DOHH2 (cell line): ENCODE data around the gene ZFHX3.

ENCODE experiments used
- EZH2phosphoT487 ChIP-seq: fragments of 200-600 bp; sonication (generic); IDR thresholded peaks from 2 replicates; pipeline ENCODE4 v1.6.1; 2017; ENCODE audit warnings: borderline replicate concordance, mild to moderate bottlenecking, antibody characterized with exemption, low read length, moderate library complexity, mixed read lengths
- TF ChIP-seq, protein P1 (sequence below): fragments of 200-600 bp; sonication (generic); IDR thresholded peaks from one replicate; pipeline ENCODE4 v1.5.1; 2014; ENCODE audit warnings: antibody characterized with exemption, mild to moderate bottlenecking, low read depth, low read length; ENCODE audit not compliant: poor library complexity, severe bottlenecking

DNA sequence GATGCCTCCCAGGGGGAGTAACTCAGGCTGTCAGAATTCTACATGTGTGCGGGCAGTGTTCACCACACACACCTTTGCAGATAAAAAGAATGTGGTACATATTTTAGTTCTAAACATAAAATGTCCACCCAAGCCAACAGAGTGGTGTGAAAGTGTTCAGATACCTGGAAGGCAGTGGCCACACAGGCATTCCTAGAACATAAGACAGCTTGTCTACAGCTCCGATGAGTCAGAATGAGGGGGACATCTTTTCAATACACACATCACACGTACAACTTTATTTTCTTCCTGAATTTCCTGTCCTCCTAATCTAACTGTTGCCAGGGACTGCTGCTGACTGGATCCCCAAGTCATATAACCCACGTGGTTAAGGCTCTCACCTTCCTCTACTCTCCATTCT, 142.3 kb downstream of the ZFHX3 start:
- TF ChIP-seq, protein P1, sequence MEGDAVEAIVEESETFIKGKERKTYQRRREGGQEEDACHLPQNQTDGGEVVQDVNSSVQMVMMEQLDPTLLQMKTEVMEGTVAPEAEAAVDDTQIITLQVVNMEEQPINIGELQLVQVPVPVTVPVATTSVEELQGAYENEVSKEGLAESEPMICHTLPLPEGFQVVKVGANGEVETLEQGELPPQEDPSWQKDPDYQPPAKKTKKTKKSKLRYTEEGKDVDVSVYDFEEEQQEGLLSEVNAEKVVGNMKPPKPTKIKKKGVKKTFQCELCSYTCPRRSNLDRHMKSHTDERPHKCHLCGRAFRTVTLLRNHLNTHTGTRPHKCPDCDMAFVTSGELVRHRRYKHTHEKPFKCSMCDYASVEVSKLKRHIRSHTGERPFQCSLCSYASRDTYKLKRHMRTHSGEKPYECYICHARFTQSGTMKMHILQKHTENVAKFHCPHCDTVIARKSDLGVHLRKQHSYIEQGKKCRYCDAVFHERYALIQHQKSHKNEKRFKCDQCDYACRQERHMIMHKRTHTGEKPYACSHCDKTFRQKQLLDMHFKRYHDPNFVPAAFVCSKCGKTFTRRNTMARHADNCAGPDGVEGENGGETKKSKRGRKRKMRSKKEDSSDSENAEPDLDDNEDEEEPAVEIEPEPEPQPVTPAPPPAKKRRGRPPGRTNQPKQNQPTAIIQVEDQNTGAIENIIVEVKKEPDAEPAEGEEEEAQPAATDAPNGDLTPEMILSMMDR: no peak
- no peak for TF ChIP-seq EZH2phosphoT487
